WTC11 (cell line): ENCODE measurements around the gene COLEC12. TPM values are rescaled to one million over a fixed set of nuclear protein-coding genes. Genes with fewer than 3 reads are reported as not detected.

Experiments used
- ATAC-seq: fragments of 200-7000 bp; cut with Tn5 transposase; 2 replicates; pipeline ENCODE4 v1.10.0; 2021; ENCODE audit warnings: mild to moderate bottlenecking, moderate library complexity
- CTCF ChIA-PET: fragments of 300-600 bp; sonication (Branson Sonifier 250); formaldehyde crosslinking; loops from one replicate; lab custom pipeline; 2021; ENCODE audit warnings: antibody characterized with exemption; lab: Charles Lee
- POLR2A ChIA-PET: fragments of 350-600 bp; sonication (Branson Sonifier 250); formaldehyde crosslinking; loops from one replicate; lab custom pipeline; 2021; ENCODE audit warnings: antibody characterized with exemption; lab: Charles Lee
- DNase-seq: peaks from one replicate; pipeline ENCODE4 v3.0.0; 2021; ENCODE audit warnings: low spot score
- H3K27ac Mint-ChIP-seq: 2 replicates; pipeline ENCODE4 v1.8.0; 2021; ENCODE audit warnings: mixed read lengths
- H3K27me3 Mint-ChIP-seq: 2 replicates; pipeline ENCODE4 v1.8.0; 2021; ENCODE audit warnings: low read depth, mild to moderate bottlenecking, moderate library complexity, mixed read lengths
- H3K36me3 Mint-ChIP-seq: 2 replicates; pipeline ENCODE4 v1.8.0; 2021; ENCODE audit warnings: mixed read lengths
- H3K4me1 Mint-ChIP-seq: 2 replicates; pipeline ENCODE4 v1.8.0; 2022; ENCODE audit warnings: mixed read lengths
- H3K4me3 Mint-ChIP-seq: 2 replicates; pipeline ENCODE4 v1.8.0; 2021; ENCODE audit warnings: mild to moderate bottlenecking, moderate library complexity, mixed read lengths
- H3K9me3 Mint-ChIP-seq: 2 replicates; pipeline ENCODE4 v1.8.0; 2021; ENCODE audit warnings: mixed read lengths
- ATF6 ChIP-seq: sonication (generic); formaldehyde crosslinking; IDR thresholded peaks from 2 replicates; pipeline ENCODE4 v1.8.1; 2023; ENCODE audit warnings: mild to moderate bottlenecking, missing genetic modification reagents
- ELF4 ChIP-seq: sonication (generic); formaldehyde crosslinking; IDR thresholded peaks from 2 replicates; pipeline ENCODE4 v1.8.1; 2022; ENCODE audit warnings: low read depth, mild to moderate bottlenecking, moderate library complexity, missing genetic modification reagents
- EMX1 ChIP-seq: fragments of 250-450 bp; sonication (Bioruptor Pico); IDR thresholded peaks from 2 replicates; pipeline ENCODE4 v1.8.0; 2021; ENCODE audit warnings: mild to moderate bottlenecking
- FOXP1 ChIP-seq: sonication (generic); formaldehyde crosslinking; IDR thresholded peaks from 2 replicates; pipeline ENCODE4 v1.8.0; 2022; ENCODE audit warnings: missing genetic modification reagents, mild to moderate bottlenecking, moderate library complexity, borderline replicate concordance
- GABPB1 ChIP-seq: sonication (generic); formaldehyde crosslinking; IDR thresholded peaks from 2 replicates; pipeline ENCODE4 v1.8.1; 2023; ENCODE audit warnings: mild to moderate bottlenecking, missing genetic modification reagents
- GRHL2 ChIP-seq: fragments of 250-450 bp; sonication (Bioruptor Pico); IDR thresholded peaks from 2 replicates; pipeline ENCODE4 v1.8.0; 2022; ENCODE audit warnings: mild to moderate bottlenecking, moderate library complexity; ENCODE audit not compliant: insufficient replicate concordance, severe bottlenecking
- GTF2I ChIP-seq: fragments of 250-450 bp; sonication (Bioruptor Pico); conservative IDR thresholded peaks from 2 replicates; pipeline ENCODE4 v1.4.0; 2021; ENCODE audit warnings: mild to moderate bottlenecking
- JUN ChIP-seq: sonication (generic); formaldehyde crosslinking; IDR thresholded peaks from 2 replicates; pipeline ENCODE4 v1.8.0; 2023; ENCODE audit warnings: mild to moderate bottlenecking, missing genetic modification reagents
- NFE2L1 ChIP-seq: sonication (generic); formaldehyde crosslinking; IDR thresholded peaks from 2 replicates; pipeline ENCODE4 v1.8.1; 2023; ENCODE audit warnings: missing genetic modification reagents
- NR1H2 ChIP-seq: sonication (generic); formaldehyde crosslinking; IDR thresholded peaks from 2 replicates; pipeline ENCODE4 v1.9.0; 2021; ENCODE audit warnings: mild to moderate bottlenecking, moderate library complexity, missing genetic modification reagents
- OVOL2 ChIP-seq: fragments of 250-450 bp; sonication (Bioruptor Pico); IDR thresholded peaks from 2 replicates; pipeline ENCODE4 v1.9.0; 2021; ENCODE audit warnings: mild to moderate bottlenecking, borderline replicate concordance
- PREB ChIP-seq: sonication (generic); formaldehyde crosslinking; IDR thresholded peaks from 2 replicates; pipeline ENCODE4 v1.8.1; 2022; ENCODE audit warnings: mild to moderate bottlenecking, missing genetic modification reagents, moderate library complexity, borderline replicate concordance
- SMAD3 ChIP-seq: sonication (generic); formaldehyde crosslinking; IDR thresholded peaks from 2 replicates; pipeline ENCODE4 v1.8.0; 2022; ENCODE audit warnings: missing genetic modification reagents, mild to moderate bottlenecking, borderline replicate concordance
- SOX15 ChIP-seq: fragments of 250-450 bp; sonication (Bioruptor Pico); IDR thresholded peaks from 2 replicates; pipeline ENCODE4 v1.9.0; 2021; ENCODE audit warnings: mild to moderate bottlenecking
- TCF7 ChIP-seq: sonication (generic); formaldehyde crosslinking; IDR thresholded peaks from 2 replicates; pipeline ENCODE4 v1.8.0; 2022; ENCODE audit warnings: mild to moderate bottlenecking, low read depth, missing genetic modification reagents, moderate library complexity
- ZBTB43 ChIP-seq: sonication (generic); formaldehyde crosslinking; IDR thresholded peaks from 2 replicates; pipeline ENCODE4 v1.8.1; 2023; ENCODE audit warnings: mild to moderate bottlenecking, missing genetic modification reagents
- ZNF317 ChIP-seq: sonication (generic); formaldehyde crosslinking; IDR thresholded peaks from 2 replicates; pipeline ENCODE4 v1.8.1; 2023; ENCODE audit warnings: low read depth, mild to moderate bottlenecking, moderate library complexity, missing genetic modification reagents, borderline replicate concordance
- ZNF396 ChIP-seq: fragments of 250-450 bp; sonication (Bioruptor Pico); IDR thresholded peaks from 2 replicates; pipeline ENCODE4 v1.8.0; 2021; ENCODE audit warnings: mild to moderate bottlenecking, moderate library complexity, borderline replicate concordance
- ZNF416 ChIP-seq: fragments of 250-450 bp; sonication (Bioruptor Pico); IDR thresholded peaks from 2 replicates; pipeline ENCODE4 v1.9.0; 2021; ENCODE audit warnings: mild to moderate bottlenecking, inconsistent platforms
- ZNF512 ChIP-seq: sonication (generic); formaldehyde crosslinking; IDR thresholded peaks from 2 replicates; pipeline ENCODE4 v1.8.1; 2022; ENCODE audit warnings: missing genetic modification reagents, borderline replicate concordance
- ZNF532 ChIP-seq: fragments of 250-450 bp; sonication (Bioruptor Pico); IDR thresholded peaks from 2 replicates; pipeline ENCODE4 v1.9.0; 2021; ENCODE audit warnings: mild to moderate bottlenecking, borderline replicate concordance
- total RNA-seq: library from RNA; stranded (reverse); gene quantifications from 3 replicates; pipeline ENCODE4 v1.2.3, GENCODE V29; 2021

COLEC12 gene
- total RNA-seq, 1 experiment from 2014 or later = 0.48 TPM

GRCh38 chr18:395456-396250 is 104.8 kb downstream of the COLEC12 start:
- no peaks in the 10 kb centered on the region for H3K4me1 Mint-ChIP-seq
- DNase-seq (no peak), ATAC-seq (no peak)
- H3K36me3 Mint-ChIP-seq = no peaks in the 10 kb centered on the region
- CTCF ChIA-PET = no interaction called here
- no peak overlapping the region for H3K27ac Mint-ChIP-seq
- POLR2A ChIA-PET = no interaction called here
- H3K27me3 Mint-ChIP-seq = no peaks in the 10 kb centered on the region; the same call in 1 of the 2 replicates
- H3K4me3 Mint-ChIP-seq = no peak overlapping the region
- no peaks in the 10 kb centered on the region for H3K9me3 Mint-ChIP-seq
- no peak for TF ChIP-seq SMAD3 (CRISPR knock-in tag)
- no peak for TF ChIP-seq SOX15 (CRISPR knock-in tag)
- TF ChIP-seq, all 79 proteins: peak for 0

- POLR2A ChIA-PET = no interaction called here
- DNase-seq (no peak), ATAC-seq (no peak)
- Mint-ChIP-seq H3K36me3 (no peaks in the 10 kb centered on the region), H3K9me3 (no peaks in the 10 kb centered on the region), H3K4me1 (0 out of 2 replicates have a peak, but pooled peaks cover 4% of the 10 kb centered on the region), H3K4me3 (no peak overlapping the region), H3K27ac (no peak overlapping the region), H3K27me3 (no peaks in the 10 kb centered on the region; the same call in 1 of the 2 replicates)
- no peak for TF ChIP-seq ELF4
- TF ChIP-seq JUN (CRISPR knock-in tag) = no peak
- no peak for TF ChIP-seq ZNF396 (CRISPR knock-in tag)
- TF ChIP-seq GABPB1 (CRISPR knock-in tag) = no peak
- no peak for TF ChIP-seq NR1H2
- no peak for TF ChIP-seq TCF7 (CRISPR knock-in tag)
- no peak for TF ChIP-seq ATF6 (CRISPR knock-in tag)
- TF ChIP-seq GRHL2 (CRISPR knock-in tag) = no peak
- TF ChIP-seq ZBTB43 (CRISPR knock-in tag) = no peak
- TF ChIP-seq GTF2I = no peak
- TF ChIP-seq ZNF416 (CRISPR knock-in tag) = no peak
- no peak for TF ChIP-seq NFE2L1
- CTCF ChIA-PET = no interaction called here
Observed at GRCh38 chr18:394987-395362, 105.5 kb downstream of the COLEC12 start.

- ChIA-PET CTCF (no interaction called here), POLR2A (no interaction called here)
- Mint-ChIP-seq H3K27ac (no peak overlapping the region), H3K27me3 (no peaks in the 10 kb centered on the region; the same call in 1 of the 2 replicates), H3K36me3 (no peaks in the 10 kb centered on the region), H3K4me1 (0 out of 2 replicates have a peak, but pooled peaks cover 8% of the 10 kb centered on the region), H3K4me3 (no peak overlapping the region), H3K9me3 (no peaks in the 10 kb centered on the region)
- DNase-seq (no peak), ATAC-seq (no peak)
- no peak for TF ChIP-seq EMX1
- TF ChIP-seq SMAD3 (CRISPR knock-in tag) = no peak
- no peak for TF ChIP-seq OVOL2 (CRISPR knock-in tag)
- no peak for TF ChIP-seq FOXP1
- no peak for TF ChIP-seq ZNF512 (CRISPR knock-in tag)
- no peak for TF ChIP-seq ZNF532
- no peak for TF ChIP-seq PREB
- TF ChIP-seq ZNF317 (CRISPR knock-in tag) = no peak
Observed at GRCh38 chr18:394262-394986, 106.1 kb downstream of the COLEC12 start.
